Activated CD4-positive, alpha-beta T cell treated with anti-CD3 and anti-CD28 coated beads for 1 hour (primary cell): ENCODE data around the gene UTP14C.
"Not testable (repeated sequence)": the region's sequence is repeated elsewhere in the genome, so short reads cannot be mapped to it uniquely, and the experiment has no call there.

Source experiments
- DNase-seq: peaks from one replicate; pipeline ENCODE4 v3.0.0-alpha.2; 2020

The UTP14C gene

GRCh38 chr13:52024481-52024880 lies at the start of gene UTP14C:
UTP14C (plus strand) TSS chr13:52024691; CDS start chr13:52028805, 4,114 bp downstream.
- DNase-seq, result no peak

GRCh38 chr13:51976423-51976822 lies 48.1 kb upstream of the UTP14C start:
- DNase-seq, result no peak

- DNase-seq, result no peak
These were observed 47.6 kb upstream of the UTP14C start for GRCh38 chr13:51976890-51977289.

GRCh38 chr13:51977625-51978024 lies 46.9 kb upstream of the UTP14C start:
- no peak for DNase-seq

GRCh38 chr13:51978796-51979556 lies 45.5 kb upstream of the UTP14C start:
- no peak for DNase-seq

- no peak for DNase-seq
These were observed 43.6 kb upstream of the UTP14C start for GRCh38 chr13:51980908-51981307.

GRCh38 chr13:51981355-51981754 lies 43.1 kb upstream of the UTP14C start:
- no peak for DNase-seq

GRCh38 chr13:51983292-51983691 lies 41.2 kb upstream of the UTP14C start:
- not testable (repeated sequence) for DNase-seq

GRCh38 chr13:51984904-51985303 lies 39.6 kb upstream of the UTP14C start:
- DNase-seq, result not testable (repeated sequence)

- DNase-seq, result no peak
These were observed 35.4 kb upstream of the UTP14C start for GRCh38 chr13:51988988-51989618.

- DNase-seq, result no peak
These were observed 30.8 kb upstream of the UTP14C start for GRCh38 chr13:51993713-51994112.

- no peak for DNase-seq
These were observed 28.6 kb upstream of the UTP14C start for GRCh38 chr13:51995677-51996551.

GRCh38 chr13:51996641-51997040 lies 27.9 kb upstream of the UTP14C start:
- DNase-seq, result no peak

- no peak for DNase-seq
These were observed 27.3 kb upstream of the UTP14C start for GRCh38 chr13:51997186-51997585.

GRCh38 chr13:51997641-51998330 lies 26.7 kb upstream of the UTP14C start:
- DNase-seq, result no peak

- no peak for DNase-seq
These were observed 25.6 kb upstream of the UTP14C start for GRCh38 chr13:51998723-51999509.

- DNase-seq, result no peak
These were observed 25.0 kb upstream of the UTP14C start for GRCh38 chr13:51999510-51999911.

- DNase-seq, result no peak
These were observed 24.6 kb upstream of the UTP14C start for GRCh38 chr13:51999921-52000320.

- no peak for DNase-seq
These were observed 23.3 kb upstream of the UTP14C start for GRCh38 chr13:52001120-52001731.

- no peak for DNase-seq
These were observed 22.1 kb upstream of the UTP14C start for GRCh38 chr13:52002361-52002760.

- DNase-seq, result no peak
These were observed 20.9 kb upstream of the UTP14C start for GRCh38 chr13:52003541-52003940.
